OCI-LY3 (cell line): ENCODE data around the gene TRMT5.

Experiments
- CTCF ChIP-seq: fragments of 200-600, 300-600 bp; sonication (generic); IDR thresholded peaks from 2 replicates; pipeline ENCODE4 v1.5.1; 2014; ENCODE audit warnings: antibody characterized with exemption, low read length, low read depth
- EZH2phosphoT487 ChIP-seq: fragments of 200-600 bp; shearing (Covaris generic); IDR thresholded peaks from 2 replicates; pipeline ENCODE4 v1.6.1; 2018; ENCODE audit warnings: antibody characterized with exemption, mixed run types, low read depth

GRCh38 chr14:60963761-60964160 is 17.1 kb downstream of the TRMT5 start:
- no peak for TF ChIP-seq CTCF
- no peak for TF ChIP-seq EZH2phosphoT487
